NCI-H510A (cell line): ENCODE data around the gene SCAMP1.
A peak's percentile ranks its signal among the peaks of the same experiment; 100 is the strongest.
"Not testable (repeated sequence)": the region's sequence is repeated elsewhere in the genome, so short reads cannot be mapped to it uniquely, and the experiment has no call there.

ENCODE experiments used
- DNase-seq: peaks from one replicate; lab custom pipeline; 2025; lab: John Stamatoyannopoulos, UW

Gene SCAMP1, protein sequence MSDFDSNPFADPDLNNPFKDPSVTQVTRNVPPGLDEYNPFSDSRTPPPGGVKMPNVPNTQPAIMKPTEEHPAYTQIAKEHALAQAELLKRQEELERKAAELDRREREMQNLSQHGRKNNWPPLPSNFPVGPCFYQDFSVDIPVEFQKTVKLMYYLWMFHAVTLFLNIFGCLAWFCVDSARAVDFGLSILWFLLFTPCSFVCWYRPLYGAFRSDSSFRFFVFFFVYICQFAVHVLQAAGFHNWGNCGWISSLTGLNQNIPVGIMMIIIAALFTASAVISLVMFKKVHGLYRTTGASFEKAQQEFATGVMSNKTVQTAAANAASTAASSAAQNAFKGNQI

DNA sequence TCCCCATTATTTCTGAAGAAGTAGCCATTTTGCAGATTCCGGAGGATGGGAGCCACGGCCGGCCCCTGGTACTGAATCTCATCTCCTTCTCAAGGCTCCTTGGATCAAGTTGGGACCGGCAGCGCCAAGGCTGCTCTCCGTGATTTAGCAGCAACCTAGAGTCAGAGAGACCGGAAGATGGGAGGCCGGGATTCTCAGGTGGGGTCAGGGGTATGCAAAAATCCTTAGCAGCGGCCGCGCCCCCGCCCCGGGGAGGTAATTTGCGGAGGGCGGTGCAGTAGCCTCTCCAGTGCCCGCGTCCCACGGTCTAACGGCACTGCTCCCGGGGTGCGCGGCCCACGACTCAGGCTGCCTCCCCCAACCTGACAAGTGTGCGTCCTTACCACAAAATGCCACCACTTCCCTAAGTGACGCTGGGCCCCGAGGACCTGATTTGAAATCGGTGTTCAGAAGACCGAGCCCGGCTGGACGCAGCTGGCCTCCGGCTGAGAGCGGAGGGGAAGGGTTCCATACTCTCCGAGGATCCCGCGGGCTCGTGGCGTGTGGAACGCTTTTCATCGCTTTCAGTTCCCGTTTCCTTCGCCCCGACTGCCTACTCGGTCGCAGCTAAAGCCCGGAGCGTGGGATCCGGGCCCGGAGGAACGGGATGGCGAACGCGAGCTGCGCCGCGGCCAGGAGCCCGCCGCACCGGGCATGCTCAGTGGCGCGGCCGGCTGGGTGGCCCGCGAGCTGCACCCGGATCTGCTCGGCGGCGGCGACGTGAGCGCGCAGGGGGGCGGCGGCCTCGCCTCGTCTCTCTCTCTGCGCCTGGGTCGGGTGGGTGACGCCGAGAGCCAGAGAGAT lies at the start of gene SCAMP1:
Gene SCAMP1 (plus strand): TSS at position 787 of the 843 bp plus-strand sequence. CDS start 55 bp downstream, at position 842.
- peak; percentile 64 for DNase-seq

DNA sequence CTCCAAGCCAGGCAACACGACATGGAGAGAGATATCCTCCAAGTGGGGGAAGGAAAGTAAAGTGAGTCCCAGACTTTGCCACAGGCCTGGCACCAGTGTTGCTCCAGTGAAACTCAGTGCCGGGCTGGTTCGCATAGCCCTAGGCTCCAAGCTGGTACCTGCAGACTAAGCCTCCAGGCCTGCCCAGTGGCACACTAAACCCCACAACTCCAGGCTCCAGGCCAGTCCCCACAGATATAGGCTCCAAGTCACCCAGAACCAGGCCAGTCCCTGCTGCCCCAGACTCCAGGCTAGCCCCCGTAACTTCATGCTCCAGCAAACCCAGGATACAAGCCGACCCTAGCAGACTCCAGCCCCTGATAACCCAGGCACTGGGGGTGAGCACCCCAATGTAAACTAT lies 42.9 kb upstream of the SCAMP1 start:
- no peak for DNase-seq

DNA sequence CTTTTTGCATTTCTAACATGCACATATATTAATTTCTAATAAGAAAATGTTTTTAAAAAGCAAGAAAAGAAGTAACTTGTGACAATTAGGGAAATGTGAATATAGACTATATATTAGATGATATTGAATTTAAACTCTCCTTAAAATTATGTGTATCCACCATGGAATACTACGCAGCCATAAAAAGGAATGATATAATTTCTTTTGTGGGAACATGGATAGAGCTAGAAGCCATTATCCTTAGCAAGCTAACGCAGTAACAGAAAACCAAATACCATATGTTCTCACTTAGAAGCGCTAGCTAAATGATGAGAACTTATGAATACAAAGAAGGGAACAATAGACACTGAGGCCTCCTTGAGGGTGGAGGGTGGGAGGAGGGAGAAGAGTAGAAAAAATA lies 42.1 kb upstream of the SCAMP1 start:
- no peak for DNase-seq

DNA sequence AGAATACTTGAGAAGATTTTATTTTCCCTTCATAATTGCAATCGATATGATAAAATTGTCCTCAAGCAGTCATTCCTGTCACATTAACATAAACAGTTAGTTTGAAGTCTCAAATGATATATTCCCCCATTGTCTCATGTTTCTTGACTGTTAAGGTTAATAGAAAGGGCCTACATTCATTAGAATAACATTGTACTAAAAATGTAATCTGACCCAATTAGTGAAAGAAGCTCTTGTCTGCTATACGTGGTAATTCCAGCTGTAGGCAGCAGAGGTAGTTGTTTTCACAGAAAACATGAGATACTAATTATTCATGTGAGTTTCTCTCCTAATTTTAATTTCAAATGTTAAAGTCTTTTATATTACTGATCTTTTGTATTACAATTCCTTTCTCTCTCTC lies 40.0 kb upstream of the SCAMP1 start:
- DNase-seq: no peak

DNA sequence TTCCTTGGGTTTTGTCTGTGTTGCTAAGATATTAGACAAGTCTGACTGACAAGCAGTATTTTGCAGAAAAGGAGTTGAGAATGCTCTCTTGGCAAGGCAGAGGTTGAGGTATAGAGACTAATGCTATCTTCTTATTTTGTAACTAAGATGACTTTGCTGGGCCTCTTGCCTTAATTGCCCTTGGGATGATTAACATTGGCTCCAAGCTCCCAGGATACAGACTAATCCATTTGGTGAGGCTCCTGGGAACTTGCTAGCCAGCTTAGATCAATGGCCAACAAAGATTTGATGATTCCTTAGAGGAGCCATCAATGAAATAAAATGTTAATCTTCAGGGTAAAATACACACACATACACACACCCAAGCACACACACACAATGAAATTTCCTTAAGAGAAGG lies 37.2 kb upstream of the SCAMP1 start:
- DNase-seq: no peak

DNA sequence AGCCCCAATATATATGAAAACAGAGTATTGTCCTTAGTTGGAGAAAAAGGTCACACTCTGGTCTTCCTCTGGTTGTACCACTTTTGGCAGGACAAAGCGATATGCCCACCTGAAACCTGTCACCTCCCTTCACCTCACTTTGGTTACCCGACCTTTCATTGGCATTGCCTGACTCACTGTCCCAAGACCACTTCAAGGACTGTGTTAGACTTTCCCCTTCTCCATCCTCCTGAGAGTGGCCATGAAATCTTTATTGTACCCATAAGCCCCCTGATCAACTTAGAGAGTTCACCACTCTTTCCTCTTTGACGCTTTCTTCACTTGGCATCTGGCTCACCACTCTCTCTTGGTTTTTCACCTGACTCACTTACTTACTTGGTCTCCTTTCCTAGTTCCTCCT lies 33.5 kb upstream of the SCAMP1 start:
- DNase-seq: no peak

DNA sequence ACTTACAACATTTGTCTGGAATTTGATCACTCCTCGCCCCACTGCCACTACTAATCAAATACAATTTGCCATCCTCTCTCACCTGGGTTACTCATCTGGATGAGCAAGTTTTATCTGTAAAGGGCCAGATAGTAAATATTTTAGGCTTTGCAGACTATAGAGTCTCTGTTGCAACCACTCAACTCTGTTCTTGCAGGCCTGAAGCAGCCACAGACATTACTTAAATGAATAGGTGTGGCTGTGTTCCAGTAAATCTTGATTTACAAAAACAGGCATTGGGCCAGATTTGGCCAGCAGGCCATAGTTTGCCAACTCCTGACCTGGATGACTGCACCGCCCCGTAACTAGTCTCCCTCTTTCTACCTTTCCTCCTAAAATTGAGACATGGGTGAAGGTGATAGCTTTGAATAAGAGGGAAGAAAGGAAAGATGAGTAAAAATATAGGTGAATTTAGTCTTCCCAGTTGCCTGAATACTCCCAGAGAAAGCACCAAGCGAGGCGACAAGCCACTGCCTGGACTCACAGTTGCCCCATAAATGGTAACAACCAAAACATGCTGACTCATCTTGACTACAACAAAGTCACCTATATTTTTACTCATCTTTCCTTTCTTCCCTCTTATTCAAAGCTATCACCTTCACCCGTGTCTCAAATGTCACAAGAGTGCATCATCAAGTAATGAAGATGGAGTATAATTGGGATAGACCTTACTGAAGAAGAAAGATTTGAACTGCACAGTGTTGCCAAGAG lies 32.5 kb upstream of the SCAMP1 start:
- DNase-seq: no peak

DNA sequence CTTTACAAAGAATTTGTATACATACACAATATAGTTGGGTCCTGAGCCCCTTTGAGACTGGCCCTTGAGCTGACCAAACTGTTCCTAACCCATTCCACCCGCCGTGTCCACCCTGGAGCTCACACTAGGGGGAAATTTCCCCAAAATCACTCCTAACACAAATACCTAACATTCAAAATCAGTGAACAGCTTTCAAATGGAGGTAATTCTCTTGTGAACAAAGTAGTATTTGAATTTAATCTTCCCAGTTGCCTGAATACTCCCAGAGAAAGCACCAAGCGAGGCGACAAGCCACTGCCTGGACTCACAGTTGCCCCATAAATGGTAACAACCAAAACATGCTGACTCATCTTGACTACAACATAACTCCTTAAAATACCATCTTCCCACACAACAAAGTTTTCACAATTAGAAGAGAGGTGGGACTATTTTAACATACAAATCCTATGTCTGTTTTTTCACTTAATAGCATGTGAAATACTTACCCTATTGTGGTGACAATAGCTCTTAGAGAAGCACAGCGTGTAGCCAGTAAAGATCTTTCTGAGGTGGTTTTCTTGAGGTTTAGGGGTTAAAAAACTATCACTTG lies 31.7 kb upstream of the SCAMP1 start:
- DNase-seq: no peak

DNA sequence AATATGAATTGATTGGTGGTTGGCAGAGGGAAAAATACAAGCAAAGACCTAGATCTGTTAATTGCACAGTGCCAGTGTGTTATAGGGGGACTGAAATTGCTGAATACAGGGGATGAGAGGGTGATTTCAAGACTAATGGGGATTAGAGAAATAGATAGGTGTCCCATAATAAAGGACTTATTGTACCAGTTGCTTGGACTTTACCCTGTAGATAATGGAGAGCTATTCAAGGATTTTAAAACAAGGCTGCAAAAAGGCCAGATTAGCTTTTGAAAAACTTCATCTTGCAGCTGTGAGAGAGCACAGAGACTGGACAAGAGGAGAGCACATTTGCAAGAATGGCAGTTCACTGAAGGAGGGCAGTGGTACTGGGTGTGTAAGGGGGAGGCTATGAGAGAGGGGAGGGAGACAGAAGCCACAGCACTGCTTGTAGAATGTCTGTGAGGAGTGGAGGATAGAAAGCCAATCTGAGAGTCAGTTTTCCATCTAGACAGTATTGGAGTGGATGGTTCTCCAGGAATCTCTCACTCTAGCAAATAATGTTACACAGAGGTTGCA lies 28.8 kb upstream of the SCAMP1 start:
- no peak for DNase-seq

DNA sequence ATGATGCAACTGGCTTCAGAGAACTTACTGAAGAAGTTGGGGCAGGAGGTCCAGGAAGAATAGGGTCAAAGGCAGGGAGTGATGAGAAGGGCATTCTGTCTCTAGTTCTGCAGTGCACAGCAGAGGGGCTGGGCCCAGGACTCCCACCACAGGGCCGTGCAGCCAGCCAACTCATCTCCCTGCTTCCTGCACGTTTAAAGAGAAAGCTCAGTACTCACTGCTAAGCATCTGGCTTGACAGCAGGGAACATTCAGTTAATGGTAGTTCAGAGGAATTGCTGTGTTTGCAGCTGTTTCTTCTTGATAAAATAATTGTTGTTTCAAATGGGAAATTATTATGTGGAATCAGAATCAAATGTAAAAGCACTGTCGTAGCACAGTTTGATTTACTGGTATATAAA lies 25.6 kb upstream of the SCAMP1 start:
- no peak for DNase-seq

DNA sequence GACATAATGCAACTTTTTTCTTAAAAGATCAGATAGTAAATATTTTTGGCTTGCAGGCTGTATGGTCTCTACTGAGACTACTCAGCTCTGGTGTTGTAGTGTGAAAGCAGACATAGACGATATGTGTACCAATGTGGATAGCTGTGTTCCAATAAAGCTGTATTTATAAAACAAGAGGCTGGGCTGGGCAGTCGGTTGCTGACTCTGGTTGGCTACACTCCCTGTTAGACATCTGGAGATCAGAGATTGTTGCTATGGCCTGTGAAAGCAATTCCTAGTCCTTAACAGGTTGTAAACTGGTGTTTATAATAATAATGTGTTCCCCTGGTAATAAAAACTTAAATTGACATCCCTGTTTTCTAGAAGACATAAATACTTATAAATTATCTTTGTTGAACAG lies 24.4 kb upstream of the SCAMP1 start:
- no peak for DNase-seq

DNA sequence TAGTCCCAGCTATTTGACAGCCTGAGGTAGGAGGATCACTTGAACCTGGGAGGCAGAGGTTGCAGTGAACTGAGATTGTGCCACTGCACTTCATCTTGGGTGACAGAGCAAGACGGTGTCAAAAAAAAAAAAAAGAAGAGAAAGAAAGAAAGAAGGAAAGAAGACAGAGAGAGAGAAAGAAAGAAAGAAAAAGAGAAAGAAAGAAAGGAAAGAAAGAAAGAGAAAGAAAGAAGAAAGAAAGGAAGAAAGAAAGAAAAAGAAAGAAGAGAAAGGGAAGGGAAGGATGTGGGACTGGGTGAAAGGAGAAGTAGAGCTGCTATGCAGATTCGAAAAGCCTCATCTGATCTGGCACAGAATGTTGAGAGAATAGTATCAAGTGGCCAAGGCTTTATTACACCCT lies 23.7 kb upstream of the SCAMP1 start:
- DNase-seq: no peak

DNA sequence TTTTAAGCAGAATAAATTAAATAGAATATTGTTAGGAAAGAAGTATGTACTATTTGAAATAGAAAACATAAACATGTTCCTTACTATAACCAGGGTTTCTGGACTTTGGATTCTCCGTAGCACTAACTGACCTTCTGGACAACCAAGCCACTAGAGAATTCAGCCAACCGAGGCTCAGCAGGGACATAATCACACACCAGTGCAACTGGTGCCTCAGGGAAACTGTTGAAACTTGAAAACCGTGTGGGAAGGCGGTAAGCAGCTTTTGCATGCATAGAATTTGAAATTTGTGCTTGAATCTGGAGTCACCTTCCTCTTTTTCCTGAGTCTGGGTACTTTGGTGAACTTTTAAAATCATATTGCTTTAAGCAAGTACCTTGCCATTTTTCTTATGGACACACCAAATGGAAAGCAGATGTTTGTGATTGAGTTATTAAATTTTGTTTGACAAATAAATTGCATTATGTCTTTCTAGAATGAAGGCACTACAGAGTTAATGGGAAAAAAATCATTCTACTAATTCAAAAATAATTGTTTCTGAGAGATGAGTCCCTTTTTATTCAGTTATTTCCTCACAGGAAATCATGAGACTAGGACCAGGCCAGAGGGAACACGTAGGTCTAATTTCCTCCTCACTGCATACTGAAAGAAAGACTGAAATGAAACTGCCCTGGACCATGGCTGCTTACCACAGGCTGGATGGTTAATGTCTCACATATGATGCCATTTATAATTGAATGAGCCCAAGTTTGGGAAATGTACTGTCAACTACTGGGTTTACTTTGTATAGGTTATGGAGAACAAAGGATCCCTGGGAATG lies 20.6 kb upstream of the SCAMP1 start:
- no peak for DNase-seq

DNA sequence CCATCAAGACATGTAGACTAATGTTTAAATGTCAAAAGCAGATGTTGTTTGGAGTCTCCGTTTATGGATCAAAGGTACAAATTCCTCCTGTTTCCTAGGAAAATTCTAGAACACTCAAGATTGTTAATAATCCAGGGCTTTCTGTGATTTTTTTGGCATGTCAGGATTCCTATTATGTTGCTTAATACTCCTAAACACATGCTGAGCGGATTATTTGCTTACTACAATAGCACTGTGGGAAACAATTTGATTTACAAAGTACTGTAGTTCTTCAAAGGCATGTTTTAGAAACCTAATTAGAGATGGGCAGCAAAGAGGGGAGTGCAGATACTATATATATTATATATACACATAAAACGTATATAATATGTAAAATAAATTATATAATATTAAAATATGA lies 19.0 kb upstream of the SCAMP1 start:
- DNase-seq: no peak

DNA sequence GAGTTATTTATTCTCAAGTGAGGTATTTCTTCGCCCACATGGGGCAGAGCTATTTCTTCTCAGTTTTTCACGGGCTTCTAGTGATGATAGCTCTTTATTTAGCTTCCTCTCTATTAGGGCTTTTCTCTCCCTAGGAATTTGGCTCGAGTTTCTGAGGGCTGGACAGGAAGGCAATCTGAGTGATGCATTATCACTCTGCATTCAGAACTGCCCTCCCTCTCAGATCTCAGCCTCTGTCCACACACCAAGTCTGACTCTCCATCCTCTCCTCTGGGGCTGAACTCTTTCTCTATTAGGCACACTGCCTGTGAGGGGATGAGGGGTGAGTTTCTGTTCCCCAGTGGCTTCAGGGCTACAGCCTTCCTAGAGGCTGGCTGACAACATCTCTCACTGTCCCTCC lies 14.9 kb upstream of the SCAMP1 start:
- no peak for DNase-seq

DNA sequence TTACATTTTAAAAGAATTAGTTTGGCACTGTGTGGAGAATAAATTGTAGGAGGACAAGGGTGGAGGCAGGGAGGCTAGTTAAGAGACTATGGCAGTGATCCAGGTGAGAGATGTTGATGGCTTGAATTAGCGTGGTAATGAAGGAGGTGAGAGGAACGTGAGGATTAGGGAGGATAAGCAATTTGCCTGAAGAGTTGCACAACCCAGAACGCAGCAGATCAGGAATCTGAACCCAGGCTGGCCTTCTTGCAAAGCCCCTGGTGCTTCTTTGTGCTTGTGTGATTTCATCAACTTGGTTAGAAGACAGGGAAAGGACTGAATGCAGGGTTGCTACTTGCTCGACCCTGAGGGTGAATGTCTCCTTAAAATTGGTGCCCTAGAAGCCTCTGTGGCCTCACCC lies 6.9 kb upstream of the SCAMP1 start:
- no peak for DNase-seq

DNA sequence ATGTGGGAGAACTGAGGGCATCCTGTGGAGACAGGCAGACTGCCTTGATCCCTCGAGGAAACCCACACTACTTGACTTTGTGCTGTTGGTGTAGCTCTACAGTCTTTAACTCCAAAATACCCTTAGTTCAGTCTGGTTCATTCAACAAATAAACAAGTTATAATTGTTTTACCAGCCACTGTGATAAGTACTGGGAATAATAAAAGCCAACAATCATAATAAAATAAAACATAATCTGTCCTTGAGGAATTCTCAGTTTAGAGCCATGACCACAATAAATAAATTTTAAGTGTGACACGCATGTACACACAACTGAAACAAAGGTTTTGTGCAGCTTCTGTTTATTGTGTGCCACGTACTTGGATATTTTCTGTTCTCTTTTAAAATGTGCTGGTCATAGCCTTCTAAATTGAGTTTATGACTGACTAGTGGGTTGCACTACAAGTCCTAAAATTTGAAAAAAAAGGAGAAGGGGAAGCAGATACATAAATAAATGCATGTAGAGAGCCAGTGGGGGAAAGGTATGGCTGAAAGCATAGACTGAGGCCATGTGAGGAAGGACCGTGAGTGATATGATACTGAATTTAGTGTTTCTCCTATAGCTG lies 6.2 kb upstream of the SCAMP1 start:
- no peak for DNase-seq

DNA sequence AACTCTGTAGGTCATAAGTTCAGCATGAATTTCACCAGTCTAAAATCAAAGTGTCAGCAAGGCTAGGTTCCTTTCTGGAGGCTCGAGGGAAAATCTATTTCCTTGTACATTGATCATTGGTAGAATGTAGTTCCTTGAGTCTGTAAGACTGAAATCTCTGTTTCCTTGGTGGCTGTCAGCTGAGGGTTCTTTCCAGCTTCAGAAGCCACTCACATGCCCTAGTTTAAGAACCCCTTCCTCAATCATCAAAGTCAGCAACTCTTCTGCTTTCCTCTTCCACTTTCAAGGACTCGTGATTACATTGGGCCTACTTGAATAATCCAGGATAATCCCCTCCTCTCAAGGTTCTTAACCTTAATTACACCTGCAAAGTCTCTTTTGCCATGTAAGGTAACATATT lies 4.9 kb upstream of the SCAMP1 start:
- no peak for DNase-seq

DNA sequence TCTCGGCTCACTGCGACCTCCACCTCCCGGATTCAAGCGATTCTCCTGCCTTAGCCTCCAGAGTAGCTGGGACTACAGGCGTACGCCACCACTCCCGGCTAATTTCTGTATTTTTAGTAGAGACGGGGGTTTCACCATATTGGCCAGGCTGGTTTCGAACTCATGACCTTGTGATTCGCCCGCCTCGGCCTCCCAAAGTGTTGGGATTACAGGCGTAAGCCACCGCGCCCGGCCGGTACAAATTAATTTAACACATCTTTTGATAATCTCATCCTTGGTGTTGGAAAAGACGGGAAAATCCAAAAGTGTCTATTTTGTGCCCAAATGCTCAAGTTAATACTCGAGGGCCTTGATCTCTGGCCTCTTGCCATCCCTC lies 974 bp upstream of the SCAMP1 start:
- DNase-seq: not testable (repeated sequence)

DNA sequence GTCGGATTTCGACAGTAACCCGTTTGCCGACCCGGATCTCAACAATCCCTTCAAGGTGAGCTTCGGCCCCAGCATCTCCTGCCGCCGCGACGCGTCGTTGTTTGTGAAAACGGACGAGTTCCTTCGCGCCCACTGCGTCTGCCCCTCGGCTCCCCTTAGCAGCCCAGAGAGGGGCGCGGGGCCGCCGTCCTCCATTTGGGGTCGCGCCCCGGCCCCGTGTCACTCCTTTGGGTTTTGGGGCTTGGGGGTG lies 182 bp downstream of the SCAMP1 start:
- no peak for DNase-seq
